Fibroblast of skin of right quadriceps (primary cell): ENCODE results near the gene KCNJ12.

Experiments
- DNase-seq: peaks from one replicate; pipeline ENCODE4 v3.0.0-alpha.2; 2013

KCNJ12 gene

GRCh38 chr17:21370430-21370829, 5.7 kb upstream of the KCNJ12 start:
- peak; percentile 15 for DNase-seq

DNA sequence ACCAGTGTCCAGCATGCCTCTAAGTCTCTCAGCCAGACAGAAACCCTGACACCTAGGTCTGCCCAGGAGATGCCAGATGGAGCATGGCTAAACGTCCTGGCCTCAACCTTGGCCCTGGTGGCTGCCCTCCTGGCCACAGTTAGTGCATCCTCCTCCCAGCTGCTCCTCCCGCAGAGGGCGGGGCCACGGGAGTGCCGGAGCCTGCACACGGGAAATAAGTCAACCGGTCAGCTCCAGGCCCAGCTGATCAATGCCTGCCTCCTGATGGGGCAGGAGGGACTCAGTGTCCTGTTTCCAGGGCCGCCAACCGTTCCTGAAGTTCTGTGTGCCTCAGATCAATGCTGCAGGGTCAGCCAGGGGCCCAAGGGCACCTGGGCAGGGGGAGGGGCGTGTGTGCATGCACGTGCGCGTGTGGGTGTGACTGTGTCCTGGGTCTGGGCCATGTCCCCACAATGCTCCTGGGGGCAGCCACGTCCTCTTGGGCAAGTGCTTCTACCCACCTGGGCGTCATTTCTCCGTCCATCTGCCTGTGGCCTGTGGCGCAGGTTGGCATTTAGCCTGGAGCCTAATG, 4.6 kb upstream of the KCNJ12 start:
- no peak for DNase-seq

DNA sequence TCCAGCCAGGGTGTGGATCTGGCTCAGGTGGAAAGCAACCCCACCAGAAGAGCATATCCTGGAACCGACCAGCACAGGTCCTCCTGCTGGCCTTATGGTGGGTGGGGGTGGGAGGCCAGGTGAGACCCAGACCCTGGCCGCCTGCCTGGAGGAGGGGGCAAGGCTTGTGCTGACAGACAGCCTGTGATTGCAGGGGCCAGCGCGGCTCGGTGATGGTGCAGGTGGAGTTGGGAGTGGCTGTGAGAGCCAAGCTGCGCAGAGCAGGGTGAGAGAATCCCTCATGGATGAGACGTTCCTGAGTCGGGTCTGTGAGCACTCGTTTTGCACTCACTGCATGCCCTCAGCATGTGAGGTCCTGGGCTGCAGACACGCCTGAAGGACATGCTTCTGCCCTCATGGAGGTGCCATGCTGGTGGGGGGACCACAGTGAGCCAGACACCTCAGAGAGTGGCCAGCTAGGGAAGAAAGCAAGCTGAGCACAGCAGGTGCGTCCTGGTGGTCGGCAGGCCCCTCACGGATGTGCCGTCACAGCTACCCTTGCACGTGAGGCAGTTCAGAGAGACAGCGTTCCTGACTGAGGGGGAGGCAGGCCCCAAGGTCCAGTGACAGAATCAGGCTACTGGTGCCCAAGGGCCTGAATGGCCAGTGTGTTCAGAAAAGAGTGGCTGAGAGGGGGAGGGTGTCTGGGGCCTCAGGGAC, 3.8 kb upstream of the KCNJ12 start:
- no peak for DNase-seq

DNA sequence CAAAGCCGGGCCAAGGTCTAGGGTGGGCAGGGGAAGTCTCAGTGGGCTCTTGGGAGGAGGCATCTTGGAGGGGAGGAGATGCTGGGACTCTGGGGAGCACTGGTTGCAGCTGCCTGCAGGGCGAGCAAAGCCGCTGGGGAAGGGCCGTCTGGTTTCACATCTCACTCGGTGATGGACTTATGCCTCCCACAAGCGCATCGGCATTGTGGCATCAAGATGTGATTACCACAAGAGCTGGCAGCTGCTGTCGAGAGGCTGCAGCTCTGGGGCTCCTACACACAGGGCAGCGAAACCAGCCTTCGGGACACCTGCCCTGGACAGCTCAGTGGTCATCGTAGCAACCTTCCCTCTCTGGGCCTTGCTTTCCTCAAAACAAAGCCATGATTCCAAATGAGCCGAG, 3.1 kb upstream of the KCNJ12 start:
- no peak for DNase-seq

GRCh38 chr17:21373696-21374440, 2.3 kb upstream of the KCNJ12 start:
- no peak for DNase-seq

GRCh38 chr17:21374441-21375161, 1.6 kb upstream of the KCNJ12 start:
- no peak for DNase-seq

- no peak for DNase-seq
Observed at GRCh38 chr17:21375162-21375560, 996 bp upstream of the KCNJ12 start.

DNA sequence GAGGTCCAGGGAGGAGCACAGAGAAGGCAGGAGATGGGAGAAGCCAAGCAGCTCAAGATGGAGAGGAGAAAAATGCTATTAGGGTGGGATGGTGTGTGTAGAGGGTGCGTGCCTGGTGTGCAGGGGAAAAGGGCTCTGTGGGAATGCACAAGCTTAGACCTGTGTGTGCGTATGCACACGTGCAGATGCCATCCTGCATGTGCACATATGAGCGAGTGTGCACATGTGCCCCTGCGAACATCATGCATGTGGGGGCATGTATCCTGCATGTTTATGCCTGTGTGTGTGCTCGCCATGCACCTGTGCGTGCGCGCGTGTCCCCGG, 438 bp upstream of the KCNJ12 start:
- no peak for DNase-seq

- no peak for DNase-seq
Observed at GRCh38 chr17:21376759-21377690, 868 bp downstream of the KCNJ12 start.

DNA sequence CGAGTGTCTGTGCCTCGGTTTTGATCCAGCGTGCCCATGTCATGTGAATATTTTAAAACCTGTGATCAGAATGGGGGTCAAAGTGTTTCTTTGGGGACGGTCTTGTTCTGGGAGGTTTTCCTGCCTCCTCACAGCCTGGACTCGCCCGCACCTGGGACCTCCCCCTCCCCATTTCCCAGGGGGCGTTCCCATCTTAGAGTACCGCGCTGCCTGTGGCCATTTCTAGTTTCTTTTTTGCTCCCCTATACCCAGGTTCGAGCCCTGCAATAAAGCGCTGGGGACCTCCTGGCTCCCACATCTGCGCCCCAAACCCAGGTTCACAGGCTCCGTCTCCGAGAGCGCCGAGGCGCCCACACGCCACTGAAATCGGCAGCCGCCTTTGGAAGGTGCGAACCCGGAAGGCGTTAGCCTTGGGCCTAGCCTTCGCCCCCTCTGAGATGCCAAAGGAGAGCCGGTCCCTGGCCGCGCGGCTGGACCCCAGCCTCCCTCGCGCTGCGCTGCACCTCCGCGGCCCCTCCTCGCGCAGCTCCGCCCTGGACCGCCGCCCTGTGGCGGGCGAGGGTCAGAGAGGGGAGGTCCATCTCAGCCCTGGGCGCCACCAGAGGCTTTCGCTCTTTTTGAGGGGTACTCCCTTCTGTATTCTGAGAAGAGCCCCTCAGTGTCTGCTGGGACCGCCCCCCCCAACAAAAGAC, 1.7 kb downstream of the KCNJ12 start:
- no peak for DNase-seq

- DNase-seq, result no peak
Observed at GRCh38 chr17:21378553-21378952, 2.4 kb downstream of the KCNJ12 start.

DNA sequence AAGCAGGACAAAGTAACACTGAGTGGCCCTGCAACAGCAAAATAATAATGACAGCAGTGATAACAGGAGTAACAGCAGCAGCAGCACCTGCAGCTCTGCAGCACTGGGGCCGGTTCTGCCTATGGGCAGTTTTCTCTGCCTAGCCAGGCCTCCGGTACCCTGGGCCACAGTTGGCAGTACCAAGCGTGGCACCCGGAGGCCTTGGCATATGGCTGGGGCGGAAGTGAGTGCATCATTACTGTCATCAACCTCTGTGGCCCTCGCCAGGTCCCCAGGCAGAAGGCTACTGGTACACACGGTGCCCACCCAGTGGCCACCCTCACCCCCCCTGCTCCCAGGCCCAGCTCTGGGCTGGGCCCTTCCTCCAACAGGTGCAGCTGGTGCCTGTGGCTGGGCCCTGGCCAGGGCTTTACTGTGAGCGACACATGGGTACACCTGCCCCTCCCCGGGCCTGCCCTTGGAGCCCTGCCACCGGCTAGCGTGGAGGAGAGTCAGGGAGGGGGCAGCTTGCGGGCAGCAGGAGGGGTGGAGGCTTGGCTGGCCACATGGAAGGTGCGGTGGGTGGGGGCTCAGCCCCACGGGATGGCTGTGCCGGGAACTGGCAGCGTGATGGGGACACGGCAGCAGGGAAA, 3.0 kb downstream of the KCNJ12 start:
- no peak for DNase-seq

DNA sequence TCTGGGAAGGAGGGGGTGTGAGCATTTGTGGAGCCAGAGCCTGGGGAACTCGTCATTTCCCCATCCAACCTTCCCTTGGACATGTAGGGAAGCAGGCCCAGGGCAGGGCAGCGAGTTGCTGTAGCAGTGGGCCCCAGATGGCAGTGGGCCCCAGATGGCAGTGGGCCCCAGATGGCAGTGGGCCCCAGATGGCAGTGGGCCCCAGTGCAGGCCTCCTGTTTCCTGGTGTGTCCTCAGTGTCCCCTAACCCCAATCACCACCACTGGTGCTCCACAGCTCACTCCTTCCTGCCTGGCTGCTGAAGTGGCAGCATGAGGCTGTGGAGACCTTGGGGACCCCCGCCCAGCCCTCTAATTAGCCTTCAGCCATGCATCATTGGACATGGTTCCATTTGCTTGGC, 4.5 kb downstream of the KCNJ12 start:
- DNase-seq, result no peak

DNA sequence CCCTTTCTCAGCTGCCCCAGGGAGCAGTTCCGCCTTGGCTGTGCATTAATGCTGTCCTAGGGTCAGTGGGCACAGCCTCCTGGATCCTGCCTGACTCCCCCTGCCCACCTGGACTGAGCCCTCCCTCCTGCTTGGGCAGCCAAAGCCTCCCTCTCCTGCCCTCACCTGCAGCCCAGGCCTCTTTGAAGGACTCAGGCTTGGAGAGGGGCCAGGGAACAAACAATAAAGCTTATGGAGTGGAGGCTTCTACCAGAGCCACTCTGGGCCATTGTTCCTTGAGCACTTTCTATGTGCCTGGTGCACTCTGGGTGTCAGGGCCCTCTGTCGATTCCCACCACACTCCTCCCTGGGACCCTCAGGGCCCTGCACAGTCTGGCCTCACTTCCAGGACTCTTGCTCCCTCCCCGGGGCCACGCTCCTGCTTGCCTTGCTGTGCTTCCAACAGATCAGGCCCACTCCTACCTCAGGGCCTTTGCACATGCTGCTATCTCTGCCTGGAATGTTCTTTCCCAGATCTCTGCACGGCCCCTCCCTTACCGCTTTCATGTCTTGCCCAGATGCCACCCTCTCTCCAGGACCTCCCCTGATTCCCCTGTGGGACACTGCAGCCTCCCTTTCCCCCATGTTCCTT, 5.0 kb downstream of the KCNJ12 start:
- no peak for DNase-seq

GRCh38 chr17:21382560-21383495, 6.7 kb downstream of the KCNJ12 start:
- no peak for DNase-seq

DNA sequence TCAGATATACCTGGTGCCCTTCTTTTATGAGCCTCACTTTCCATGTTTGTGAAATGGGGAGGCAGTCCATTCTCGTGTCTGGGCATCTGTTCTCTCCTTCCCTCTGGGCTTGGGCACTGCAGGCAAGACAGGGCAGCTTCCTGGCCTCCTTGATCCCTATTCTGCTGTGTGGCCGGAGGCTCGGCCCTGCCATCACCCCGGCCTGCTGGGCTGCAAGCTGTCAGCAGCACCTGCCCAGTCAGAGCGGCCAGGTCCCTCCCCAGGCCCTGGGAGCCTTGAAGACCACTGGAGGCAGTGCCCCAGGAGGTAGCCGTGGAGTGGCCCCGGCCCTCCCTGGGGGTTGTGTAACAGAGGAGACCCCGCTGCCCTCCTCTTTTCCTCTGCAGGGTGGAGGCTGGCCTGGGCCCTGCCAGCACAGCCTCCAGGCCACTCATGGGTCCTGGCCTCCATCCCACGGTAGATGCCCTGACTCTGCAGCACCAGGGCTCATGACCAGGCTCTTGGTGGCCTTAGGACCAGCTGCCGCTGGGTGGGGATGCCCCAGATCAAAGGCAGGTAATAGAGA, 9.2 kb downstream of the KCNJ12 start:
- DNase-seq, result no peak

GRCh38 chr17:21387616-21388015, 11.5 kb downstream of the KCNJ12 start:
- DNase-seq, result no peak

GRCh38 chr17:21388066-21388465, 11.9 kb downstream of the KCNJ12 start:
- DNase-seq, result no peak

- DNase-seq, result no peak
Observed at GRCh38 chr17:21388944-21389343, 12.8 kb downstream of the KCNJ12 start.

- DNase-seq, result no peak
Observed at GRCh38 chr17:21389394-21389793, 13.2 kb downstream of the KCNJ12 start.
